A549 (cell line): ENCODE measurements around the gene TNK1. TPM values are rescaled to one million over a fixed set of nuclear protein-coding genes. Genes with fewer than 3 reads are reported as not detected.

ENCODE experiments used
- ATAC-seq, 2 experiments: fragments of 200-7000 bp in 1 of 2; fragments of >200 bp in 1 of 2; cut with Nextera tagmentation in 1 of 2; cut with Tn5 transposase in 1 of 2; 3 replicates each; pipeline versions ENCODE4 v1.8.0 to v1.9.1; 2018 to 2020; ENCODE audit warnings: mild to moderate bottlenecking in 1 of 2, moderate library complexity in 1 of 2
- CTCF ChIA-PET: fragments of 300-600 bp; sonication (Branson Sonifier 250); formaldehyde crosslinking; extraction: SDS; loops from one replicate; lab custom pipeline; 2021; ENCODE audit warnings: antibody characterized with exemption, inconsistent platforms; lab: Yijun Ruan, JAX
- POLR2A ChIA-PET: fragments of 350-600 bp; formaldehyde crosslinking; extraction: SDS; loops from one replicate; lab custom pipeline; 2021; ENCODE audit warnings: antibody characterized with exemption, inconsistent platforms; lab: Yijun Ruan, JAX
- DNase-seq, 2 experiments: peaks; one replicate each; pipeline versions ENCODE4 v3.0.0 to v3.0.0-alpha.2; 2011 to 2016; ENCODE audit warnings: low read depth in 1 of 2, low spot score in 1 of 2
- FAIRE-seq: peaks from 2 replicates; lab custom pipeline; 2011; peaks lifted over from hg19 to GRCh38; lab: Jason Lieb, UNC
- H3K27ac ChIP-seq, 2 experiments: fragments of >200 bp; sonication (Bioruptor Twin); formaldehyde crosslinking; 3 replicates each; pipeline ENCODE4 v1.5.1; 2016 to 2017
- H3K4me1 ChIP-seq: fragments of >200 bp; sonication (Bioruptor Twin); formaldehyde crosslinking; 3 replicates; pipeline ENCODE4 v1.6.1; 2016
- H3K4me2 ChIP-seq: fragments of >200 bp; sonication (Bioruptor Twin); formaldehyde crosslinking; 3 replicates; pipeline ENCODE4 v1.6.1; 2016
- H3K4me3 ChIP-seq: fragments of >200 bp; sonication (Bioruptor Twin); formaldehyde crosslinking; 3 replicates; pipeline ENCODE4 v1.5.1; 2016
- H3K9me3 ChIP-seq: fragments of >200 bp; sonication (Bioruptor Twin); formaldehyde crosslinking; 3 replicates; pipeline ENCODE4 v1.6.1; 2016
- ATOH8 ChIP-seq: fragments of 250-450 bp; sonication (Bioruptor Pico); IDR thresholded peaks from 2 replicates; pipeline ENCODE4 v1.5.0; 2020; ENCODE audit warnings: low read depth, mild to moderate bottlenecking, moderate library complexity
- CBX2 ChIP-seq: fragments of 200-600 bp; sonication (generic); IDR thresholded peaks from 2 replicates; pipeline ENCODE4 v1.6.1; 2016; ENCODE audit warnings: low read depth, mild to moderate bottlenecking, borderline replicate concordance
- CEBPB ChIP-seq, 2 experiments: fragments of >200 bp in 1 of 2; sonication (Bioruptor Twin) in 1 of 2; formaldehyde crosslinking in 1 of 2; IDR thresholded peaks; 2 replicates each; pipeline ENCODE4 v1.6.1; 2012 to 2016
- CTCF ChIP-seq: fragments of >200 bp; sonication (Bioruptor Twin); formaldehyde crosslinking; IDR thresholded peaks from 3 replicates; pipeline ENCODE4 v1.5.1; 2016
- E2F6 ChIP-seq: IDR thresholded peaks from 2 replicates; pipeline ENCODE4 v1.6.1; 2012; ENCODE audit warnings: low read depth, borderline replicate concordance
- EHF ChIP-seq: fragments of 250-450 bp; sonication (Bioruptor Pico); IDR thresholded peaks from 2 replicates; pipeline ENCODE4 v1.5.0; 2020; ENCODE audit warnings: mild to moderate bottlenecking
- EP300 ChIP-seq, 2 experiments: fragments of >200 bp; sonication (Bioruptor Twin); formaldehyde crosslinking; IDR thresholded peaks; 2 replicates in 1 of 2; 3 replicates in 1 of 2; pipeline ENCODE4 v1.6.1; 2016 to 2017
- ESRRA ChIP-seq: fragments of 150-350 bp; IDR thresholded peaks from 2 replicates; pipeline ENCODE4 v1.6.1; 2014; ENCODE audit warnings: mild to moderate bottlenecking, low read length, borderline replicate concordance
- FOSL2 ChIP-seq, 2 experiments: fragments of 450-650 bp in 1 of 2; fragments of >200 bp in 1 of 2; sonication (Bioruptor Twin) in 1 of 2; formaldehyde crosslinking; IDR thresholded peaks; 2 replicates each; pipeline versions ENCODE4 v1.5.0 to v1.6.1; 2016 to 2020; ENCODE audit warnings: mild to moderate bottlenecking in 1 of 2, moderate library complexity in 1 of 2
- FOXS1 ChIP-seq: fragments of 250-450 bp; sonication (Bioruptor Pico); IDR thresholded peaks from 2 replicates; pipeline ENCODE4 v1.5.0; 2020; ENCODE audit warnings: mild to moderate bottlenecking, moderate library complexity
- HOXB5 ChIP-seq: fragments of 250-450 bp; sonication (Bioruptor Pico); IDR thresholded peaks from 2 replicates; pipeline ENCODE4 v1.5.0; 2020; ENCODE audit warnings: mild to moderate bottlenecking, moderate library complexity
- NPAS2 ChIP-seq: fragments of 250-450 bp; sonication (Bioruptor Pico); IDR thresholded peaks from 2 replicates; pipeline ENCODE4 v1.8.0; 2022; ENCODE audit warnings: mild to moderate bottlenecking, moderate library complexity, borderline replicate concordance
- NR3C1 ChIP-seq: fragments of >200 bp; sonication (Bioruptor Twin); formaldehyde crosslinking; IDR thresholded peaks from 3 replicates; pipeline ENCODE4 v1.6.1; 2017
- PBX3 ChIP-seq: IDR thresholded peaks from 2 replicates; pipeline ENCODE4 v1.6.1; 2012
- PHF8 ChIP-seq: fragments of 200-600 bp; sonication (generic); IDR thresholded peaks from 2 replicates; pipeline ENCODE4 v1.6.1; 2016; ENCODE audit warnings: low read depth, mild to moderate bottlenecking, antibody characterized with exemption, moderate library complexity, borderline replicate concordance
- RCOR1 ChIP-seq: fragments of 150-350 bp; IDR thresholded peaks from 2 replicates; pipeline ENCODE4 v1.6.1; 2014; ENCODE audit warnings: antibody characterized with exemption, low read length, low read depth
- RFX5 ChIP-seq: fragments of 450-650 bp; IDR thresholded peaks from 2 replicates; pipeline ENCODE4 v1.7.1; 2014; ENCODE audit warnings: antibody characterized with exemption, mild to moderate bottlenecking, moderate library complexity
- SMC3 ChIP-seq: fragments of >200 bp; sonication (Bioruptor Twin); formaldehyde crosslinking; IDR thresholded peaks from 3 replicates; pipeline ENCODE4 v1.6.1; 2018; ENCODE audit warnings: inconsistent platforms
- ZFP36 ChIP-seq: fragments of 450-650 bp; IDR thresholded peaks from 2 replicates; pipeline ENCODE4 v1.6.1; 2014; ENCODE audit warnings: borderline replicate concordance; ENCODE audit not compliant: partially characterized antibody
- ZNF302 ChIP-seq: fragments of 250-450 bp; sonication (Bioruptor Pico); IDR thresholded peaks from 2 replicates; pipeline ENCODE4 v1.9.0; 2021; ENCODE audit warnings: inconsistent platforms, mild to moderate bottlenecking, moderate library complexity
- WGBS: methylation state at CpG from one replicate; pipeline ENCODE4 v1.1.6; 2017; ENCODE audit errors: missing lambda C conversion rate; 5-methylcytosine and 5-hydroxymethylcytosine counted together
- polyA plus RNA-seq, 4 experiments: library from polyadenylated mRNA; depleted of rRNA in 3 of 4; stranded (reverse); fragments of >200 nt; fragmentation: RNase III in 1 of 4; extraction: RNeasy Plus Mini Kit Qiagen cat#74134 plus additional on column Dnase treatment in 1 of 4; gene quantifications; 2 replicates in 3 of 4; 3 replicates in 1 of 4; pipeline ENCODE4 v1.2.3, GENCODE V29; 2011 to 2017

The TNK1 gene
- polyA plus RNA-seq, 2 of the 4 experiments (the other 2 are of a cell fraction), result 1.2 to 2.2 TPM

- TF ChIP-seq CBX2 (no peak), FOXS1 (CRISPR knock-in tag) (no peak), SMC3 (no peak)
- TF ChIP-seq, all 56 proteins: peak for 0
Measured at GRCh38 chr17:7380321-7380720, 568 bp upstream of the TNK1 start (continued).

- FAIRE-seq (no peak), ATAC-seq (peak in 1 of 2 experiments; percentile 7; a peak in 3 of 6 replicates)
- Histone ChIP-seq H3K4me1 (no peaks in the 10 kb centered on the region), H3K27ac (no peak overlapping the region), H3K4me3 (no peak overlapping the region), H3K9me3 (peaks cover 20% of the 10 kb centered on the region)
- ChIA-PET POLR2A (interaction anchor here (1.3 kb wide), 1 partner anchor 11 kb away, joined by 5 read pairs; the partner anchor contains the start of gene PLSCR3), CTCF (interaction anchor here (0.8 to 17.1 kb wide), 6 partner anchors 8 to 132 kb away, joined by 3 to 139 read pairs (median 6); partner anchors contain the start of genes KCTD11 and TMEM95)
- 86% methylated on average over 10 of the region's 10 CpGs for WGBS
- TF ChIP-seq PBX3 (0 out of 2 replicates have a peak, but pooled peaks have one; percentile 1), RFX5 (no peak)
- TF ChIP-seq, all 56 proteins: peak for 1
- DNase-seq, result no peak
- no peak overlapping the region for H3K4me2 ChIP-seq
Measured at GRCh38 chr17:7382901-7383300, 2.0 kb downstream of the TNK1 start.

- Histone ChIP-seq H3K4me3 (no peak overlapping the region), H3K27ac (no peak overlapping the region), H3K9me3 (peaks cover 20% of the 10 kb centered on the region), H3K4me1 (no peaks in the 10 kb centered on the region), H3K4me2 (no peak overlapping the region)
- DNase-seq (no peak), FAIRE-seq (no peak), ATAC-seq (no peak)
- POLR2A ChIA-PET, result interaction anchor here (0.6 to 1.3 kb wide), 2 partner anchors 11 to 339 kb away, joined by 4 to 5 read pairs; partner anchors contain the start of gene PLSCR3
- TF ChIP-seq ZFP36, result no peak
- no peak for TF ChIP-seq EP300 (IDR thresholded peaks at IDR 0.05)
- TF ChIP-seq EHF (CRISPR knock-in tag), result no peak
- no peak for TF ChIP-seq NPAS2 (CRISPR knock-in tag)
- no peak for TF ChIP-seq NR3C1
- no peak for TF ChIP-seq FOSL2 (IDR thresholded peaks at IDR 0.05)
- no peak for TF ChIP-seq FOSL2 (CRISPR knock-in tag; IDR thresholded peaks at IDR 0.05)
- TF ChIP-seq PHF8, result no peak
- TF ChIP-seq CTCF, result no peak
- no peak for TF ChIP-seq CEBPB (IDR thresholded peaks at IDR 0.05)
- no peak for TF ChIP-seq HOXB5 (CRISPR knock-in tag)
- no peak for TF ChIP-seq SMC3
- 96% methylated on average over 11 of the region's 11 CpGs for WGBS
- CTCF ChIA-PET, result interaction anchor here (1.0 to 17.1 kb wide), 6 partner anchors 9 to 131 kb away, joined by 3 to 139 read pairs (median 6); partner anchors contain the start of genes KCTD11 and TMEM95
Measured at GRCh38 chr17:7383371-7383741, 2.5 kb downstream of the TNK1 start.

- Histone ChIP-seq H3K27ac (no peak overlapping the region), H3K4me2 (no peak overlapping the region), H3K9me3 (peaks cover 15% of the 10 kb centered on the region), H3K4me3 (no peak overlapping the region), H3K4me1 (no peaks in the 10 kb centered on the region)
- FAIRE-seq (no peak), ATAC-seq (no peak), DNase-seq (no peak)
- ChIA-PET CTCF (interaction anchor here (1.0 to 17.1 kb wide), 7 partner anchors 9 to 177 kb away, joined by 3 to 139 read pairs (median 7); partner anchors contain the start of genes KCTD11 and TMEM95), POLR2A (interaction anchor here (0.6 to 1.3 kb wide), 2 partner anchors 10 to 339 kb away, joined by 4 to 5 read pairs; partner anchors contain the start of gene PLSCR3)
- WGBS, result 95% methylated on average over 63 of the region's 65 CpGs
- no peak for TF ChIP-seq CTCF
- TF ChIP-seq RCOR1, result no peak
- TF ChIP-seq ATOH8, result no peak
- no peak for TF ChIP-seq ZNF302 (CRISPR knock-in tag)
- no peak for TF ChIP-seq E2F6
- no peak for TF ChIP-seq PBX3
- TF ChIP-seq EP300 (IDR thresholded peaks at IDR 0.05), result no peak
- no peak for TF ChIP-seq SMC3
- TF ChIP-seq ESRRA, result no peak
Measured at GRCh38 chr17:7383742-7384488, 3.0 kb downstream of the TNK1 start.
